ENCODE data around the gene RNF224. TPM values are rescaled to one million over a fixed set of nuclear protein-coding genes. Genes with fewer than 3 reads are reported as not detected.
A peak's percentile ranks its signal among the peaks of the same experiment; 100 is the strongest.
"Not testable (repeated sequence)": the region's sequence is repeated elsewhere in the genome, so short reads cannot be mapped to it uniquely, and the experiment has no call there.

Gene RNF224
- total RNA-seq, 2 donors from 2014 or later, result not detected

DNA sequence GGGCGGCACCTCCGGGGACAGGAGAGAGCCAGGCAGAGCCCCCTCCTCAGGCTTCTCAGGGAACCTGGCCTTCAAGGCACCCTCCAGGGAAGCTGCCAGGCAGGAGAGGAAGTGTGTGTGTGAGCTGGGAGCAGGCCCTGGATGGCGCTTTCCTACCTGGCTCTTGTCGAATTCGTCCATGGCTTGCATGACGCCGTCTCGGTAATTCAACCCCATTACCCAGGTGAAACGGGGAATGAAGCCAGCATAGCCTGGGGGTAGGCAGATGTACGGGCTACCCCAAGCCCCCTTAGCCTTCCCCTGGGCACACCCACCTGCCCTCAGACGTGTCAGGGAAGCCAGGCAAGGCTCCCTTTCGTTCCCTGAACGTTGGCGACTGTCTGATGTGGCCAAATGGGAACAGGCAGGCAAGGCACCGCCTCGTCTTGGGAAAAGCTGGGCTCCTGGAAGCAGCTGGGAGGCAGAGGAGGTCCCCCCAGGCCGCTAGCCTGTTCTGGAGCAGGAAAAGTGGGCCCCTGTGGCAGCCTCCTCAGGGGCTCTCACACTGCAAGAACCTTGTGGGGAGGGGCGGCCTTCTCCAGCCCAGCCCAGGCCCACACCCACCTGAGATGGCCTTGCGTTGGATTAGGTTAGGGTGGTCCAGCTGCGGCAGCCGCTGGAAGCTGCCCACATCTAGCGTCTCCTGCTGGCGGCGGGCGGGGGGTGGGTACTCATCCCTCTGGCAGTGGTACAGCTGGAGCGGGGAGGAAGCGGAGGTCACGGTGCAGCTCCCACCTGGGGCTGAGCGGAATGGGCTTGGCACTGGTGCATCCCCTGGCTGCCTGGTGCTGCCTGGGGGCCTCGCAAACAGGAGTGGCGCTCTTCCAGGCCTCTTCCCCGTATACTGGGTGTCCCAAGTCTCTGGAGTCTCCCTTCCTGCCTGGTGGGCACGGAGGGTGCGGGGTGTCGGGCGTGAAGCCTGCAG, 17.5 kb downstream of the RNF224 start:
- ATAC-seq (no peak), DNase-seq (no peak)
- intact Hi-C loops (cut with DNase I), result no loop called here

DNA sequence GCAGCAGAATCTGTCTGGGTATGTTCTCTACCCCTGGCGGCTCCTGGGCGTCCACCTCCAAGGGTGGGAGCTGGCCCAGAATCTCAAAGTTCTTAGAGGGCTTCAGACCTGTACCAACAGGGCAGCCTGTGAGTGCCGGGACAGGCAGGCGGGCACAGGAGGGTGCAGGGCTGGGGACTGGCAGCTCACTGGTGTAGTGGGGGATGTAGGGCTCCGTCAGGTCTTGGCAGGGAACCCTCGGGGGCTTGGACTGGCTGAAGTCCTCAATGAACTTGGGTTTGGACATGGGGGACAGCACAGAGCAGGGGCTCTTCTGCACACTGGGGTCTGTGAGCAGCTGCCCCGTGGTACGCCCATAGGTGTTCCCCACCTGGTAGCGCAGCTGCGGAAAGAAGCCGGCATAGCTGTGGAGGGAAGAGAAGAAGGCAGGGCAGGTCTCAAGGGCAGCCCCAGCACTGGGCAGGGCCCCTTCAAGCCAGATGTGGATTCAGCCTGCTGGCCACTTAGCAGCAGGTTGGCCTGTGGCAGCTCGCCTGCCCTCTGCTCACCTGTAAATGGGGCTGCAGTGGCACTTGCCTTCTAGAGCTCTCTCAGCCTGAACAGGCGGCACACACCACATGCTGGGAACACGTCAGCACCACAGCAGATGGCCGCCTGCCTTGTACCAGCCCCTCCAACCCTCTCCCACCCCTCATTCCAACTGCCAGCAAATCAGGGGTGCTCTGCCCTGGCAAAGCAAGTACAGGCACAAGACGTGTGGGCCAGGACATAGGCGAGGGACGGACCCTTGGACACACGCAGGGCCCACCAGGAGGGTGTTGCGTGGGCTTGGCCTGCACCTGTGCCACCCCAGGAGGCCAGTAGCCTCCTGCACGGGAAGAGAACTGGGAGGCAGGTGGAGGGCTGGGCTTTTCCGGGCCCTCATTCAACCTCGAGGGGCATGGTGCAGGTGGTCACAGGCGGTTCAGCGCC, 18.4 kb downstream of the RNF224 start:
- DNase-seq (no peak), ATAC-seq (no peak)
- intact Hi-C loops (cut with DNase I), result no loop called here

DNA sequence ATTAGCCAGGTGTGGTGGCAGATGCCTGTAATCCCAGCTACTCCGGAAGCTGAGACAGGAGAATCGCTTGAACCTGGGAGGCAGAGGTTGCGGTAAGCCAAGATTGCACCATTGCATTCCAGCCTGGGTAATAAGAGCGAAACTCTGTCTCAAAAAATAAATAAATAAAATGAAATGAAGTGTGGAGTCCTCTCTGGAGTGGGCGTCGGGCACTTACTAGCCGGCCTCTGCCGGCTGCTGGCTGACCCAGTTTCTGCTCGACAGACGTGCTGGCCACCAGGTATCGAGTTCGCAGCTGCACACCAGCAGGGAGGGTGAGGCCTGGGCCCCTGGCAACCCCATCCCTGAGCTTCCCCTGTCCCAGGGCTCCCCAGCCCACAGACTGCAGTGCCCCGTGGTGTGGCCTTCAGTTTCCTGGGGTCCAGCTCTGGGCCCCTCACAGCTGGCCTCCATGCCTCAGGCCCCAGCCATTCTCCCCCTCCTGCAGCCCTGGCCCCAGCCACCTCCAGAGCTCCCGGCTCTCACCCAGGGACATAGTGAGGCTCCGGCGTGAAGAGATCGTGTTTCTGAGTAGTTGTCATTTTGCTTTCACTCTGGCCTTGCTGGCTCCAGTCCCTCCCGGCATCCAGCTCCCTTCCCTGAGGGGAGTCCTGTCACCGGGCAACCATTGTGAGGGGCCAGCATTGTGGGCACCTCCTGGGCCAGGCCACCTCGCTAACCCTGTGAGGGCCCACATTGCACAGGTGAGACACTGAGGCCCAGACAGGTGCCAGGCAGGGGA, 20.0 kb downstream of the RNF224 start:
- ATAC-seq, result no peak
- DNase-seq, result no peak
- intact Hi-C loops (cut with DNase I), result no loop called here

DNA sequence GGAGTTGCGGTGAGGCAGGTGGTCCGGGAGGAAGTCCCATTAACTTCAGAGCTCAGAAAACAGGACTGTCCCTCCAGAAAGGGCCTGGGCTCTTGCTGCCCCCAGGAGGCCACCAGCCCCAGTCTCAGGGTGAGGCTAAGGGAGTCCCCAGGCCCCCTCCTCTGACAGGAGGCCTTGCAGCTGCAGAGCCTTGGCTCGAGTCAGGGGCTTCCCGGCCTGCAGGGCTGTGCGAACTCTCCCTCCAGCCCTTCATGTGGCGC, 20.5 kb downstream of the RNF224 start:
- ATAC-seq (no peak), DNase-seq (no peak)
- intact Hi-C loops (cut with DNase I), result no loop called here

DNA sequence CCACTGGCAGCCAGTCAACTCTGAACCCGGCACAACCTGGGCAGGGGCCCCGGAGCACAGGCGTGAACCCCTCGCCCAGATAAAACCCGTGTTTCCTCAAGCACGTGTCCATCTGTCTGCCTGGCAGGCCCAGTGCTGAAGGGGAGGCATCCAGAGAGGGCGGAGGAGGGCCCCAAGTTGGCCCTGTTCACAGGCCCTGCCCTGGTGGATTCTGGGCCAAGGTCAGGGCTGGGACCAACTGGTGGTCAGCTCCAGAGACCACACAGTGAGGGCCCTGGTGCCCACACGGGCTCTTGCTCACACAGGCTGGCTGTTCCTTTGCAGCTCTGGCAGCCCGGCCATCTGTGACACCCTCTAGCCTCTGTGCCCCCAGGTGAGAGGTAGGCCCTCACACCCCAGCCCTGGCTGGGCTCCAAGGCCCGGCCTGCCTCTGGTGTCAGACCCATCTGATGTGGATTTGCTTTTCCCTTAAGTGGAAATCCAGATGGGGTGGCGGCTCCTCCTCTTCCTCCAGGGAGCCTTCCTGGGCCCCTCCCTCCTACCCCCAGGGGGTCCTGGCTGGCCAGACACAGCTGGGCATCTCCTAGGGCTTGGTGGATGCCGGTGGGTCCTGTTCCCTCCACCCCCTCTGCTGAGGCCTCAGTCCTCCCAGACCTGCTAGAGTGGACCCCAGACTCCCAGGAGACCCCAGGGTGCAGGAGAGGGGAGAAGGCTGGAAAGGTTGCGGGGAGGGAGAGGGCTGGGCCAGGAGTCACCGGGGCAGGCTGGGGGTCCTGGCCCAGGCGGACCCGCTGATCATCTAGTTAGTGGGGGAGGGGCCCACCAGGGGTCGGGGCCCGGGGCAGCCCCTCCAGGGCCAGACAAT, 23.3 kb downstream of the RNF224 start:
- intact Hi-C loops (cut with DNase I), result no loop called here
- peak in 1 of 2 donors; percentile 5 for ATAC-seq
- DNase-seq, result no peak

DNA sequence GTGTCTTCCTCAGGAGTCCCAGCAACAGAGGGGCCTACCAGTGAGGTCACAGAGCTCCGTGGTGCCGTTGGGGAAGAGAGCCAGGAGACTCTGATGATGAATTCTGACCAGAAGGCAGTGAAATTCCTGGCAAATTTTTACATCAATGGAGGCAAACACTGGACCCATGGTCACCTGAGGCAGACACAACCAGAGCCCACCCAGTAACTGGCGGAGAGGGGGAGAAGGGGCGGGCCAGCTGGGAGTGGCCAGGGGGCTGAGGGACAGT, 23.8 kb downstream of the RNF224 start, which contains the start of gene STPG3:
STPG3 (plus strand) TSS at position 93 of the 268 bp plus-strand sequence; CDS start at position 94, 1 bp downstream.
- DNase-seq, result no peak
- intact Hi-C loops (cut with DNase I), result no loop called here
- no peak for ATAC-seq

DNA sequence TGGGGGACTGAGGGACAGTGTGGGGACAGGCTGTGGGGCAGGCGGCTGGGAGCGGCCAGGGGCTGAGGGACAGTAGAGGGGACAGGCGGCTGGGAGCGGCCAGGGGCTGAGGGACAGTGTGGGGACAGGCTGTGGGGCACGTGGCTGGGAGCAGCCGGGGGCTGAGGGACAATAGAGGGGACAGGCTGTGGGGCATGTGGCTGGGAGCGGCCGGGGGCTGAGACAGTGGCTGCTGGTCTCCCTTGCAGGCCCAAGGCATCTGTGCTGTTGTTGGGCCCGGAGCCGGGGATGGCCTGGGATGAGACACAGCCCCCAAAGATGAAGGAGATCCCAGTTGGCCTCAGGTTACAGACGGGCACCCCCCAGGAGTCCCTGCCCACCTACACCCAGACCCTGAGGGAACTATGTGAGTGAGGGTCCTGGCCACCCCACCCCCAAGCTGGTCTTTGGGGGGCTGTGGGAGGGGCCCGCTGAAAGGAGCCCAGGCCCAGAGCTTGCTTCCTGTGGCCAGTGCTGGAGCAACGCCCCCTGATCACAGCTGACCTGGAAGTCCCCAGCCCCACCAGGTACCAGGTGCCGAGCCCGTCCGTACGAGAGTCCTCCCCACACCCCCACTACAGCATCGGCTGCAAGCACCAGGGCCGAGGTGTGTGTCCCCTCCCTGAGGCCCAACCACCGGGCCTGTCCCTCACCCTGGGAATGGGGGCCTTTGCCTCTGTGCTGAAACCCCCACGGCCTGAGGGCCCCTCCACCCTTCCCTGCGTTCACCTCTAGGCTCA, 24.4 kb downstream of the RNF224 start:
- DNase-seq (no peak), ATAC-seq (no peak)
- intact Hi-C loops (cut with DNase I), result no loop called here

DNA sequence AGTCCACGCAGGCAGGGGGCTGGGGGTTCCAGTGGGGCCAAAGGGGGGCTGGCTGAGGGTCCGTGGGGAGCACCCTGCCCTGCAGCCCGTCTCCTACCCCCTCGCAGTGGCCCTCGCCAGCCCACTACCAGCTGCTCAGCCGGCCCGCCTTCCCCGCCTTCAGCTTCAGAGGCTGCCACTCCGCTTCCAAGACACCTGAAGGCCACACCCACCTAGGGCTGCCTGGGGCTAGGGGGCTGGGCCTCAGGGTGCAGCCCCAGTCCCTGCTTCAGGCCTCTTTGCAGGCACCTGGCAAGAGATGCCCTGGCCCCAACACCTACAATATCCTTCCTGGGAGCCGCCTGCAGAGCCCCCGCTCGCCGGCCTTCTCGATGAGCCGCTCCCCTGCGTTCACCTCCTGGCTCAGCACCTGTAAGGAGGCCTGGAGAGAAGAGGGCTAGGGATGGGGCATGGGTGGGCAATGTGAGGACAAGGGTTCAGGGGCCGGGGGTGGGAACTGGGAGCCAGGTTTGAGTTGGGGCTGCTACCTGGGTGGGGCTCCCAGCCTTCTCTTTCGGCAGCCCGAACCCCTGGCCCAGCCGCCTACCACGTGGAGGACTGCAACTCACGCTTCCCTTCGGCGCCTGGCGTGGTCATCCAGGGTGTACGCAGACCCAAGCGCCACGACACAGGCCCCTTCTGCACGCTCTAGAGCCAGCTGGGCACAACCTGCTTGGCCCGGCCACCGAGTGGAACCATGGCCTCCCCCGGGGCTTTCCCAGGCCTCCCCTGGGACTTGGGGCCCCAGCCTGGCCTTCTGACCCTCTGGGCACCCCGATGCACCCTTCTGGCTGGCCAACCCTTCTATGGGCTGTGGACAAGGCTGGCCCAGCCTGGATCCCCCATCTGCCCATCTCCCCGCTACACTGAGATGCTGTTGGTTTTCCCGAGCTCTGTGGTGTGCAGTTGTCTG, 25.5 kb downstream of the RNF224 start:
- intact Hi-C loops (cut with DNase I), result no loop called here
- no peak for ATAC-seq
- DNase-seq, result no peak

DNA sequence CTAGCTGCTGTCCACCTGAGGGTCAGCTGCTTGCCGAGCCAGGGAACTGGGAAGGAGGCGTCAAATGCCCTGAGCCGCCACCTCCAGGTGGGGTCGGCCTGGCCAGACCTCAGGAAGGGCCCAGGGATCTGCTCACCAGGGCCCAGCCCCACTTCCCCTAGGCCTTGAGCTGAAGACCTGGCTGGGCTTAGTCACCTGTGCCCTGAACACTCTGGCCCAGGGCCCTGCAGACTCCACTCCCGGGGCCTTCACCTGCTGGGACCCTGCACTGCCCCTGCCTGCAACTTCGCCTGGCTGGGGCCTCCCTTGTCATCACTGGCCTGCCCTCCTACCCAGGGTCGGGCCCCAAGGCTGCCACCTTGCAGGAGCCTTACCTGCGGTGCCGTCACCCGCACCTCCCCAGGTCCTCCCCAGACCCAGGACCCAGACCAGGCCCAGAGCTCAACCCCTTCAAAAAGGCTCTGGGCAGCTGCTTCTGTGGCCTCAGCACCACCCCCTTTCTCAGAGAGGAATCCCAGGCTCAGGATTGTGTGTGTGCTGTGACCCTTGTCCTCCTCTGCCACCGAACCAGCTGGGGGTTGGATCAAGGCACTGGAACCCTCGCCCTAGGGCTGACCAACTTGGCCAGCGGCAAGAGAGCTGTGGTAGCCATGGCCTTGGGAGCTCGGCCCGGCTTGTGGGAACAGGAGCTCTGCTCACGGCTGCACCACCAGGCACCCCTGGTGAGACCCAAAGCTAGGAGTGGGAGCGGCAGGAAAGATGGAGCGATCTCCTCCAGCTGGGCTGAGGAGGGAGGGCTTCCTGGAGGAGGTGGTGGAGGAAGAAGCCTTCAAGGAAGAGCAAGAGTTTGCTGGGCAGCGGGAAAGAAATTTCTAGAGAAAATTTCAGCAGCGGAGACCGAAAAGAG, 26.7 kb downstream of the RNF224 start:
- peak in 1 of 2 donors; percentile 0 for ATAC-seq
- intact Hi-C loops (cut with DNase I), result no loop called here
- no peak for DNase-seq

DNA sequence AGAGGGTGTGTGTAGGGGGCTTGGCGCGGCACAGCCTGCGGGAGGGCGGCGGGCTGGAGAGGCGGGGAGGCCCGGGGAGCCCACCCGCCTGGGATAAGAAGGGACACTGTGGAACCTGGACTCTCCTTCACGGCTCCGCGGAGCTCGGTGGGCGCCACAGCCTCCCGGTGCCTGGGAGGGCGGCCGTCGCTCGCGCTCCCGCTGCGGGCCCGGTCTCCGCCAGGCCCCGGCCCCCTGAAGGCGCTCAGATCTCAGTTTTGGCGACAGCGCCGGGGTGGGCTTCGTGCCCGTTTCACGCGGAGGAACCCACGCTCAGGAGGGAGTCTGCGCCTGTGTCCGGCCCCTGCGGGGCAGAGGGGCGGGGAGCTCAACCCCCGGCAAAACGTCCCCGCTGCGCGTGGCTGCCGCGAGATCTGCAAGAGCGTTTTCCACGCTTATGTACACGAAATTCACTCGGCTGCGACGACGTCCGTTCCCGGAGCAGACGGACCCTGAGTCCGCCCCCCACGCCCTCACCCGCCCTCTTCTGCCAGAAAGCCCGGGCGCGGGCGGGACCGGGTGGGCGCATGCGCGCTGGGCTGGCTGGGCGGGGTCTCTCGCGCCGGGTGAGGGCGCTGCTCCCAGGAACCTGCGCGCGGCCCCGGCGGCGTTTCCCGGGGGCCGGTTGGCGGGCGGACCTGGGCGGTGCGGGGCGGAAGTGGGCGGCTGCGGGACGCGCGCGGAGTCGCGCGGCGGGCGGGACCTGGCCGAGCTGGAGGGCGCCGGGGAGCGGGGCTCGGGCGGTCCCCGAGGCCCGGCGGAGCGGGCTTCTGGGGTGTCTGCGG, 27.5 kb downstream of the RNF224 start, which contains the start of gene NELFB:
NELFB (plus strand) TSS at position 704 of the 824 bp plus-strand sequence.
- ATAC-seq, result peak; percentile 90 to 94
- DNase-seq, result peak; percentile 94
- intact Hi-C loops (cut with DNase I), result no loop called here

DNA sequence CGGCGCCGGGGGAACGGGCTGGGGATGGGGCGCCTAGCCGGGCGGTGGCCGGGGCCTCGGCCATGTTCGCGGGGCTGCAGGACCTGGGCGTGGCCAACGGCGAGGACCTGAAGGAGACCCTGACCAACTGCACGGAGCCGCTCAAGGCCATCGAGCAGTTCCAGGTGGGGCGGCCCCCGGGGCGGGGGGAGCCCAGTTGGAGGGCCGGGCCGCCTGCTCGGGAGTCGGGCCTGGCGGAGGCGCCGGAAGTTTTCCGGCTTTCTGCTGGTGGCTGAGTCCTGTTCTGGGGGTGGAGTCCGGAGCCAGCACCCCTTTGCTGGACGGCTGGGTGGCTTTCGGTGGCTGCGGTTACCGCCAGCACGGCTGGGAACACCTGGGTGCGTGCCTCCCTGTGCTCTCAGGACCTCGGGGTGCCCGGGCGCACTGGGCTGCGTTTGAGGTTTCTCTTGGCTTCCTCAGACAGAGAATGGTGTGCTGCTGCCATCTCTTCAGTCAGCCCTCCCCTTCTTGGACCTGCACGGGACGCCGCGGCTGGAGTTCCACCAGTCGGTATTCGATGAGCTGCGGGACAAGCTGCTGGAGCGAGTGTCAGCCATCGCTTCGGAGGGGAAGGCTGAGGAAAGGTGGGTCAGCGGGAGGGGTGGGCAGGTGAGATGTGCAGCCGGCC, 28.3 kb downstream of the RNF224 start:
- DNase-seq, result no peak
- intact Hi-C loops (cut with DNase I), result no loop called here
- ATAC-seq, result peak; percentile 6 to 33

DNA sequence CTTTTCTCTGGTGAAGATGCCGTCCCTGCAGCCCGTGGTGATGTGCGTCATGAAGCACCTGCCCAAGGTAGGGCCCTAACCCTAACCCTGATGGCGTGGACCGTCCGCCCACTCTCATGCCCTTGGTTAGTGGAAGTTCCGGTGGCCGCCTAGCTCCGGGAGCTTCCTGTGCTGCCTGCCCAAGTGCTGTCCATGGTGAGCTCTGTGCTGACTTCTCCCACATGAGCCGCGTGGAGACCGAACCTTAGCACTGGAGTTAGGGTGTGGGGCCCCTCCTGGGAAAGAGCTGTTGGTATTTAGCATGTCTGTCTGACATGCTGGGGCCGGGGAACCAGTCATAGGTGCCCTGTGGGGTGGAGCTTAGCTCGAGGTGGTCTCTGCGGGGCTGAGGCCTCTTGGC, 29.1 kb downstream of the RNF224 start:
- ATAC-seq (no peak), DNase-seq (no peak)
- intact Hi-C loops (cut with DNase I), result no loop called here

DNA sequence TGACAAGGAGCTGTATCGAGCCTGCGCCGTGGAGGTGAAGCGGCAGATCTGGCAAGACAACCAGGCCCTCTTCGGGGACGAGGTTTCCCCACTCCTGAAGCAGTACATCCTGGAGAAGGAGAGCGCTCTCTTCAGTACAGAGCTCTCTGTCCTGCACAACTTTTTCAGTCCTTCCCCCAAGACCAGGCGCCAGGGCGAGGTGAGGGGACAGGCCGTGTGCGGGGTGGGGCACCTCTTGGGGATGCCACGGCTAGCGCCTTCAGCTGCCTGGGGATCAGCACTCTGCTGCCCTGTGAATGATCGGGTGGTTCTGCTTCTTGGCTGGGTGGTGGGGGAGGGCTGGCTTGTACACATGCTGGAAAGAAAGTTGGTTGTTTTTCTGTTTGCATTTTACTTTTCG, 29.6 kb downstream of the RNF224 start:
- ATAC-seq (no peak), DNase-seq (no peak)
- intact Hi-C loops (cut with DNase I), result no loop called here

DNA sequence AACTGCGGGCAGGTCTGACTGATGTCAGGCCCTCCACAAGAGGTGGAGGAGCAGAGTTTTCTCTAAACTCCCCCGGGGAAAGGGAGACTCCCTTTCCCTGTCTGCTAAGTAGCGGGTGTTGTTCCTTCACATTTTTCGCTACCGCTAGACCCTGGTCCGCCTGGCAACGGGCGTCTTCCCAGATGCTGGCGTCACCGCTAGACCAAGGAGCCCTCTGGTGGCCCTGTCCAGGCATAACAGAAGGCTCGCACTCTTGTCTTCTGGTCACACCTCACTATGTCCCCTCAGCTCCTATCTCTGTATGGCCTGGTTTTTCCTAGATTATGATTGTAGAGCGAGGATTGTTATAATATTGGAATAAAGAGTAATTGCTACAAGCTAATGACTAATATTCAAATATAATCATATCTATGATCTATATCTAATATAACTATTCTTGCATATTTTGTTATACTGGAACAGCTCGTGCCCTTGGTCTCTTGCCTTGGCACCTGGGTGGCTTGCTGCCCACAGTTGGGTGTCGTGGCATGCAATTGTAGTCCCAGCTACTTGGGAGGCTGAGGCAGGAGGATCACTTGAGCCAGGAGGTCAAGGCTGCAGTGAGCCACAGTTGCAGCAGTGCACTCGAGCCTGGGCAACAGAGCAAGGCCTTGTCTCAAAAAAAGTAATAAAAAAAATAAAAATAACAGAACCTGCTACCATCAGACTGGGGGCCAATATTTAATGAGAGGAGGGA, 35.0 kb downstream of the RNF224 start:
- DNase-seq, result peak; percentile 58
- ATAC-seq; intact Hi-C loops (cut with DNase I): not testable (repeated sequence)
